Esophagus squamous epithelium (tissue), 5 donors: ENCODE data around the gene INSL3. TPM values are rescaled to one million over a fixed set of nuclear protein-coding genes. Genes with fewer than 3 reads are reported as not detected.
"Not testable (repeated sequence)": the region's sequence is repeated elsewhere in the genome, so short reads cannot be mapped to it uniquely, and the experiment has no call there.

Experiments
- DNase-seq: peaks from one replicate; lab custom pipeline; 2025; lab: John Stamatoyannopoulos, UW
- H3K27ac ChIP-seq, 4 donors: fragments of 200-600 bp; sonication (generic); one replicate each; pipeline ENCODE4 v1.5.1; 2016 to 2019; ENCODE audit warnings: mild to moderate bottlenecking in 1 of 4
- H3K27me3 ChIP-seq, 4 donors: fragments of 200-600 bp; sonication (generic); 1 replicate in 3 of 4; 2 replicates in 1 of 4; pipeline versions ENCODE4 v1.5.1 to v1.6.0; 2017 to 2021; ENCODE audit warnings: antibody characterized with exemption in 1 of 4
- H3K36me3 ChIP-seq, 3 donors: fragments of 200-600 bp; sonication (generic); one replicate each; pipeline ENCODE4 v1.5.1; 2016 to 2019
- H3K4me1 ChIP-seq, 3 donors: fragments of 200-600 bp; sonication (generic); one replicate each; pipeline ENCODE4 v1.5.1; 2017 to 2019
- H3K4me3 ChIP-seq, 4 donors: fragments of 200-600 bp; sonication (generic); 1 replicate in 3 of 4; 2 replicates in 1 of 4; pipeline ENCODE4 v1.5.1; 2016 to 2019; ENCODE audit warnings: mild to moderate bottlenecking in 2 of 4, moderate library complexity in 1 of 4
- H3K9me3 ChIP-seq, 3 donors: fragments of 200-600 bp; sonication (generic); one replicate each; pipeline ENCODE4 v1.5.1; 2016 to 2019
- CTCF ChIP-seq, 6 experiments: fragments of 450-650 bp in 4 of 6; fragments of 200-600 bp in 2 of 6; sonication (generic) in 2 of 6; IDR thresholded peaks; one replicate each; pipeline ENCODE4 v1.5.1; 2016 to 2019; ENCODE audit warnings: antibody characterized with exemption in 6 of 6, mild to moderate bottlenecking in 4 of 6, moderate library complexity in 4 of 6
- POLR2A ChIP-seq, 4 donors: fragments of 450-650 bp; IDR thresholded peaks; one replicate each; pipeline ENCODE4 v1.6.1; 2017; ENCODE audit warnings: antibody characterized with exemption in 4 of 4, mild to moderate bottlenecking in 4 of 4, moderate library complexity in 3 of 4
- WGBS, 2 donors: methylation state at CpG; one replicate each; pipeline ENCODE4 v1.1.5; 2018; 5-methylcytosine and 5-hydroxymethylcytosine counted together
- intact Hi-C: fragments of 100-400 bp; cut with DNase I; formaldehyde crosslinking; loops from one replicate; pipeline ENCODE4 v1.15.0; 2022
- total RNA-seq, 4 donors: library from RNA; depleted of rRNA; stranded (reverse); fragments of >200 nt; gene quantifications; one replicate each; pipeline ENCODE4 v1.1.0, GENCODE V29; 2016
- donor health status: DM: yes; HTN: yes; CAD: no.

Gene INSL3
- total RNA-seq, 4 donors from 2014 or later, result not detected

GRCh38 chr19:17790059-17790780 is 31.1 kb downstream of the INSL3 start:
- H3K27ac ChIP-seq, result peak overlapping the region; percentile 39 to 82 (median 52)
- 64 to 69% methylated on average over 5 of the region's 6 CpGs for WGBS, 2 donors
- H3K4me1 ChIP-seq, result peaks cover 5 to 42% (median 21%) of the 10 kb centered on the region in 3 donors
- no peaks in the 10 kb centered on the region for H3K9me3 ChIP-seq
- no peak for DNase-seq
- TF ChIP-seq POLR2A (IDR thresholded peaks at IDR 0.05) (no peak), CTCF (IDR thresholded peaks at IDR 0.05) (no peak)
- H3K36me3 ChIP-seq, result no peaks in the 10 kb centered on the region
- intact Hi-C loops, result no loop called here
- H3K27me3 ChIP-seq, result peaks cover 0 to 28% (median 7%) of the 10 kb centered on the region in 4 donors
- H3K4me3 ChIP-seq, result no peak overlapping the region

- Histone ChIP-seq H3K27me3 (peaks cover 0 to 17% (median 0%) of the 10 kb centered on the region in 4 donors), H3K27ac (peak overlapping the region in 1 of 4 donors; percentile 4), H3K36me3 (no peaks in the 10 kb centered on the region), H3K4me3 (no peak overlapping the region), H3K4me1 (peaks cover 5 to 31% (median 14%) of the 10 kb centered on the region in 3 donors), H3K9me3 (no peaks in the 10 kb centered on the region)
- no peak for DNase-seq
- 100% methylated on average over 2 of the region's 2 CpGs; no CpG with 5 or more reads in 1 of the 2 donors for WGBS, 2 donors
- intact Hi-C loops, result no loop called here
- TF ChIP-seq CTCF (IDR thresholded peaks at IDR 0.05) (no peak), POLR2A (IDR thresholded peaks at IDR 0.05) (no peak)
Observed at GRCh38 chr19:17788632-17789031, 32.7 kb downstream of the INSL3 start.

GRCh38 chr19:17787274-17787913 is 33.9 kb downstream of the INSL3 start:
- intact Hi-C loops, result no loop called here
- Histone ChIP-seq H3K4me1 (peaks cover 5 to 31% (median 14%) of the 10 kb centered on the region in 3 donors), H3K4me3 (no peak overlapping the region), H3K9me3 (no peaks in the 10 kb centered on the region), H3K36me3 (no peaks in the 10 kb centered on the region), H3K27ac (no peak overlapping the region), H3K27me3 (peaks cover 0 to 21% (median 0%) of the 10 kb centered on the region in 4 donors)
- DNase-seq, result no peak
- WGBS, 2 donors, result 98 to 100% methylated on average over 1 to 5 of the region's 14 CpGs
- TF ChIP-seq POLR2A (IDR thresholded peaks at IDR 0.05) (no peak), CTCF (IDR thresholded peaks at IDR 0.05) (no peak)

GRCh38 chr19:17784201-17785008 is 36.9 kb downstream of the INSL3 start:
- intact Hi-C loops, result no loop called here
- Histone ChIP-seq H3K9me3 (no peaks in the 10 kb centered on the region), H3K4me1 (peaks cover 0 to 7% (median 0%) of the 10 kb centered on the region in 3 donors), H3K27ac (no peak overlapping the region), H3K36me3 (no peaks in the 10 kb centered on the region), H3K4me3 (no peak overlapping the region), H3K27me3 (peaks cover 0 to 48% (median 0%) of the 10 kb centered on the region in 4 donors)
- DNase-seq, result no peak
- TF ChIP-seq POLR2A (IDR thresholded peaks at IDR 0.05), result no peak
- TF ChIP-seq CTCF (IDR thresholded peaks at IDR 0.05), result peak; percentile 64 to 83 (median 78)
- 18 to 50% methylated on average over 12 to 22 of the region's 32 CpGs for WGBS, 2 donors

GRCh38 chr19:17783721-17784120 is 37.6 kb downstream of the INSL3 start:
- WGBS, 2 donors, result no CpG with 5 or more reads among the region's 5 CpGs
- H3K9me3 ChIP-seq, DNase-seq, H3K27ac ChIP-seq, intact Hi-C loops, H3K36me3 ChIP-seq, H3K4me3 ChIP-seq: not testable (repeated sequence)
- peaks cover 0 to 12% (median 0%) of the 10 kb centered on the region in 3 donors for H3K4me1 ChIP-seq
- peaks cover 0 to 48% (median 0%) of the 10 kb centered on the region in 4 donors for H3K27me3 ChIP-seq
